Effector CD8-positive, alpha-beta T cell (primary cell): Measurements from ENCODE around the gene TUBB4A.

Experiments
- DNase-seq: peaks from one replicate; lab custom pipeline; 2025; lab: John Stamatoyannopoulos, UW

The TUBB4A gene

DNA sequence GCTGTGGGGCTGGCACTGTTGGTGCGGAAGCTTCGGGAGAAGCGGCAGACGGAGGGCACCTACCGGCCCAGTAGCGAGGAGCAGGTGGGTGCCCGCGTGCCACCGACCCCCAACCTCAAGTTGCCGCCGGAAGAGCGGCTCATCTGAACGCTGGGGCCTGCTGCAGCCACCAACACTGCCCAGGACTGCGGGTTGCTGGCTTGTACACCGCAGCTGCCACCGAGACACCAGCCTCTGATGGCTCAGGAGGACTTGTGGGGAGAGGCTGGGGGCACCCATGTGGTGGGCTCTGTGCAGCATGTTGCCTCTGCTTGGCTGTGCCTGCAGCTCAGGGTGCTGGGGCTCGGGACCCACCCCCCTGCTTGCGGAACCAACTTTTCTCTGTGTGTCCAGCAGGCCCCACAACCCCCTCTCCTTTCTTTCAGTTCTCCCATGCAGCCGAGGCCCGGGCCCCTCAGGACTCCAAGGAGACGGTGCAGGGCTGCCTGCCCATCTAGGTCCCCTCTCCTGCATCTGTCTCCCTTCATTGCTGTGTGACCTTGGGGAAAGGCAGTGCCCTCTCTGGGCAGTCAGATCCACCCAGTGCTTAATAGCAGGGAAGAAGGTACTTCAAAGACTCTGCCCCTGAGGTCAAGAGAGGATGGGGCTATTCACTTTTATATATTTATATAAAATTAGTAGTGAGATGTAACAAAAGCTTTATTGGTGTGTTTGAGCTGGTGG lies 35.4 kb downstream of the TUBB4A start:
- no peak for DNase-seq

DNA sequence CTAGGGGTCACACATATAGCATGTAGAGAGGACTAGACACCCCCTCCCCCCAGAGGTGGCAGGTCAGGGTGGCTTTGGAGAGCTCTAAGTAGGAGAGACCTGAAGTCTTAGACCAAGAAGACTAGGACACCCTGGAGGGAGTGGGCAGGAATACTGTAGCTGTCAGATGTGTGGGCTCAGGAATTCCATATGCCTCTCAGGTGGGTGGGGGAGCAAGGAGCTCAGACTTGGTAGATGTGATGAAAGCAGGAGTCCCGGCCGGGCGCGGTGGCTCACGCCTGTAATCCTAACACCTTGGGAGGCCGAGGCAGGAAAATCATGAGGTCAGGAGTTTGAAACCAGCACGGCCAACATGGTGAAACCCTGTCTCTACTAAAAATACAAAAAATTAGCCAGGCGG lies 36.4 kb downstream of the TUBB4A start:
- DNase-seq, result no peak

GRCh38 chr19:6465006-6465405 lies 37.1 kb downstream of the TUBB4A start:
- no peak for DNase-seq

GRCh38 chr19:6464070-6464873 lies 37.8 kb downstream of the TUBB4A start, which contains the start of gene CRB3:
Gene CRB3 (plus strand): TSS chr19:6464271. CDS start chr19:6464702, 431 bp downstream.
- peak; percentile 41 for DNase-seq

DNA sequence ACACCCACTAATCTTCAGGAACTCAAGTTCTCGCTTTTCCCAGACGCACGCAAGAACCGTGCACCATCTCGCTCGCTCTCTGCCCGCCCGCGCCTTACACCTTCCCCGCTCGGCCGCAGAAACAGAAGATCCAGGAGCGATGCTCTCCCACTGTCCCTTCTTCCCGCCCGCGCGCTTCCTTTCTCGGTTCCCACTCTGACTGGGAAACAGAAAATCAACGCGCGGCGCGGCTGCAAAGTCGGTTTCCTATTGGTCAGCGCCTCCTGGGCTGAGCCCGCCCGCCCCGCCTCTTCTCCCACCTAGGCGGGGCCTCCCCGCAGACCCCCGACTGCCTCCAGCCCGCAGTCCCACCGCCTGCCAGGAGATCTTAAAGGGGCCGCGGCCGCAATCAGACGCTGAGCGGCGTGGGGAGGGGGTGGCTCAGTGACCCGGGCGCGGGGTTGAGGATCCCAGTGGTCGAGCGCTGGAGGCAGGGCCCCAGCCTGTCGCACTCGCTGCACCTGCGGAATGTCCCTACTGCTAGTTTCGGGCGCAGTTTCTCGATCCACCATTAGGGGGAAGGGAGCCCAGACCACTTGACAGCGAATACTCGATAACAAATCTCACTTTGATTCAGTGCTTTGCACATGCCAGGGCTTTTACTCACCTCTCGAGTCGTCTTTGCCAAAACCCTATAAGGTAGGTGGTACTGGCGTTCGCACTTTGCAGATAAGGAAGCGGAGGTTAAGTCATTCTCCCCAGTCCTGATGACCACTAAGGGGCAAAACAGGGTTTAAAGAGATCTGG lies 41.8 kb downstream of the TUBB4A start:
- DNase-seq, result peak; percentile 88

DNA sequence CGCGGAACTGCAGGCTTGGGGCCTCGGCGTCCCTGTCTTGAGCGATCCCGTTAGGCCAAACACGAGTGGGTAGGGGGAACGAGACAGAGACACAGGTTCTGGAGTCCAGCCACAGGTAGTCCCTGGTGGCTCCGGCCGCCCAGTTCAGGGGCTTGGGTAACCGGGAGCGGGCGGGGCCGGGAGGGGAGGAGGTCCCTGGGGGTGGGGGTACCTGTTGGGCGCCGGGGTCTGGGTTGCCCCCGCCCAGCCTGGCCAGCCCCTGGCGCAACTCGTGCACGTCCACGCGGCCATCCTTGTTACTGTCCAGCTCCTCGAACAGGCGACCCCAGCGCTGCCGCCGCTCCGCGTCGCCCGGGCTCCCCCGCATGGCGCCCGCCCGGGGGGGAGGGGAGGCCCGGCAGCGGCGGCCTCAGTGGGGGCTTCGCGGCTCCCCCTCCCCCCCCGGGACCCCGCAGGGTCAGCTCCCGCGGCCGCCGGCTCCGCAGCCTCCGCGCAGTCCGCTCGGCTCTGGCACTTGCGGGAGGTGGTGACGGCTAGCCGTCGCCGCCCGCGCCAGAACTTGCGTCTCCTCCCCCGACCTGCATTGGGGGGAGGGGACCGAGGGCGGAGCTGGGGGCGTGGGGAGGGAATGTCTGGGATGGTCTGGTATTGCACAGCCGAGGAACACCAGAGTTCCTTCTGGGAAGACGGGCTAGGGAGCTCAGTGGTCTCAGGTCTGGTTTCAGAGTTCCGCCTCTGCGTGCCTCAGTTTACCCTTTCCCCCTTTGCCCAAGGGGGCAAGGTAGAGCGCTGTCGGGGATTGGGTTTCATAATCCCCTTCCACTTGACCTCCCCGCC lies 42.6 kb downstream of the TUBB4A start, which contains the start of gene SLC25A23:
Gene SLC25A23, minus strand, starts transcription at position 531 of the 837 bp plus-strand sequence. Its CDS starts 164 bp downstream, at position 367.
- DNase-seq, result peak; percentile 44

GRCh38 chr19:6458695-6459261 lies 43.3 kb downstream of the TUBB4A start:
- DNase-seq, result no peak

- DNase-seq, result no peak
Measured at GRCh38 chr19:6457958-6458694, 44.0 kb downstream of the TUBB4A start.

DNA sequence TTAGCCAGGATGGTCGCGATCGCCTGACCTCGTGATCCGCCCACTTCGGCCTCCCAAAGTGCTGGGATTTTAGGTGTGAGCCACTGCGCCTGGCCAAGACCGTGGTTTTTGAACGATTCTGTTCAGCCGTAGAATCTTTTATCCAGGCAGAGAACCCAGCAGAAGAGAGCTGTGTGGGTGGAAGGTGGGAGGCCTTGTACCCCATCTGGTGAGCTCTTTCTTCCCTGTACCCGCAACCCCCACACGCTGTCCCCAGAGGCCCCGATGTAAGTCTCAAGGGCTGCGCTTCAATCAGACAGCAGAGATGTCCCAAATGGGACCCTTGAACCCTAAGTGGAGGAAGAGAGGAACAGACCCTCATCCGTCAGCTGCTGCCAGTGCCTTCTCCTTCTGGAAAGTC lies 46.2 kb downstream of the TUBB4A start:
- no peak for DNase-seq

- no peak for DNase-seq
Measured at GRCh38 chr19:6453951-6454565, 48.1 kb downstream of the TUBB4A start.

DNA sequence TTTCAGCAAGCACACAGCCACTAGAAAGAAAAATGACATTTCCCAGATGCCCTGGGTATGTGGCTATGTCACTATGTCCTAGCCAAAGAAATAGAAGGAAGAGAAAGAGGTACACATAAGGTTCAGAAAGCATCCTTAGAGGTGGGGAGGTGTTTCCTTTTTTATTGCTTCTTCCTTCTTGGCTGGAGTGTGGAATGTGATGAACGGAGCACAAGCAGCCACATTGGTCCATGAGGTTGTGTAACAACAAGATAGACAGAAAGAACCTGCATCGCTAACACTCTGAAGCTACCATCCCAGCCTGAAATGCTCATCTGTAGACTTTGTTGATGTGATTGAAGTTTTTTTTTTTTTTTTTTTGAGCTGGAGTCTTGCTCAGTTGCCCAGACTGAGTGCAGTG lies 49.2 kb downstream of the TUBB4A start:
- DNase-seq, result no peak

DNA sequence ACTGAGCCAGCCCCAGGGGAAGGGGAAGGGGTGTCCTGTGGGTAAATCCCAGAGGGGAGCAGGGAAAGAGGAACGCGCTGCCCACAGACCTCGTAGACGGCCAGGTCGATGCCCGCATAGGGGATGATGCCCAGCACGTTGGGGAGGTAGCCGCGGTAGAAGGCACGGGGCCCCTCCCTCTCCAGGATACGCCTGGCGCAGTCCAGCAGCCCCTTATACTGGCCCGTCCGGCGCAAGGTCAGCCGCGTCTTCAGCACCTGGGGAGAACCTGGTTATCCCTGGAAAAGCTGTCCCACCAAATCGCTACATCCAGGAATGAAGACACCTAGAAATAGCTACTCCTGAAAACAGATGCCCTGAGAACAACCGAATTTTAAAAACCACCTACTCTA lies 49.9 kb downstream of the TUBB4A start:
- no peak for DNase-seq

- no peak for DNase-seq
Measured at GRCh38 chr19:6451583-6452222, 50.4 kb downstream of the TUBB4A start.

- no peak for DNase-seq
Measured at GRCh38 chr19:6450166-6450565, 51.9 kb downstream of the TUBB4A start.

DNA sequence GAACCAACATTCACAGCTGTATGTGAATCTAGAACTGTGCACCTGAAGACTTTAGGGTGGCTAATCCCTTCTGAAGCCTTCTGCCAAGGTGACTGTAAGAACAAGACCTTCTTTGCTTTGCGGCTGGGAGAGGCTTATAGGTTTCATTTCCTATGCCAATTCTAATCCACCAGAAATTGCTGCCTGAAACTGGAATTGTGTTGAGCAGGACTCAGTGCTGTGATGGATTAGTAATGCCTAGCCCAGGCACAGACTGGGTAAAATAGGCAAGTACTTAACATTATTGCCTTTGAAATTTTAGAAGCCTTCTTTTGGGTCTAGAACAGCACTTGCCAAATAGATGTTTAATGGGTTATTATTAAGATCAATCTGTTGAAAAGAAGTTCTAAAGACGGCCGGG lies 54.1 kb downstream of the TUBB4A start:
- no peak for DNase-seq

- no peak for DNase-seq
Measured at GRCh38 chr19:6446452-6446851, 55.7 kb downstream of the TUBB4A start.
